Ishikawa (cell line): ENCODE measurements around the gene CLNK.

Experiments
- EP300 ChIP-seq: IDR thresholded peaks from 2 replicates; pipeline ENCODE4 v1.6.1; 2012; ENCODE audit warnings: borderline replicate concordance
- FOXM1 ChIP-seq: IDR thresholded peaks from 2 replicates; pipeline ENCODE4 v1.6.1; 2012; ENCODE audit warnings: low read depth, borderline replicate concordance
- RAD21 ChIP-seq: IDR thresholded peaks from 2 replicates; pipeline ENCODE4 v1.6.1; 2012; ENCODE audit warnings: low read depth
- TAF1 ChIP-seq: IDR thresholded peaks from 2 replicates; pipeline ENCODE4 v1.6.1; 2012; ENCODE audit warnings: low read depth, mild to moderate bottlenecking
- TEAD4 ChIP-seq: IDR thresholded peaks from 2 replicates; pipeline ENCODE4 v1.6.1; 2012
- YY1 ChIP-seq: IDR thresholded peaks from 2 replicates; pipeline ENCODE4 v1.6.1; 2012; ENCODE audit warnings: low read depth
- TF ChIP-seq, protein P1 (sequence below): IDR thresholded peaks from 2 replicates; pipeline ENCODE4 v1.6.1; 2012; ENCODE audit warnings: low read depth, mild to moderate bottlenecking
- TF ChIP-seq, protein P2 (sequence below): IDR thresholded peaks from 2 replicates; pipeline ENCODE4 v1.6.1; 2012

GRCh38 chr4:10698172-10698571, 13.6 kb upstream of the CLNK start:
- TF ChIP-seq RAD21 (no peak), YY1 (no peak), FOXM1 (no peak), TEAD4 (no peak), EP300 (no peak), TAF1 (no peak)
- TF ChIP-seq, protein P1, sequence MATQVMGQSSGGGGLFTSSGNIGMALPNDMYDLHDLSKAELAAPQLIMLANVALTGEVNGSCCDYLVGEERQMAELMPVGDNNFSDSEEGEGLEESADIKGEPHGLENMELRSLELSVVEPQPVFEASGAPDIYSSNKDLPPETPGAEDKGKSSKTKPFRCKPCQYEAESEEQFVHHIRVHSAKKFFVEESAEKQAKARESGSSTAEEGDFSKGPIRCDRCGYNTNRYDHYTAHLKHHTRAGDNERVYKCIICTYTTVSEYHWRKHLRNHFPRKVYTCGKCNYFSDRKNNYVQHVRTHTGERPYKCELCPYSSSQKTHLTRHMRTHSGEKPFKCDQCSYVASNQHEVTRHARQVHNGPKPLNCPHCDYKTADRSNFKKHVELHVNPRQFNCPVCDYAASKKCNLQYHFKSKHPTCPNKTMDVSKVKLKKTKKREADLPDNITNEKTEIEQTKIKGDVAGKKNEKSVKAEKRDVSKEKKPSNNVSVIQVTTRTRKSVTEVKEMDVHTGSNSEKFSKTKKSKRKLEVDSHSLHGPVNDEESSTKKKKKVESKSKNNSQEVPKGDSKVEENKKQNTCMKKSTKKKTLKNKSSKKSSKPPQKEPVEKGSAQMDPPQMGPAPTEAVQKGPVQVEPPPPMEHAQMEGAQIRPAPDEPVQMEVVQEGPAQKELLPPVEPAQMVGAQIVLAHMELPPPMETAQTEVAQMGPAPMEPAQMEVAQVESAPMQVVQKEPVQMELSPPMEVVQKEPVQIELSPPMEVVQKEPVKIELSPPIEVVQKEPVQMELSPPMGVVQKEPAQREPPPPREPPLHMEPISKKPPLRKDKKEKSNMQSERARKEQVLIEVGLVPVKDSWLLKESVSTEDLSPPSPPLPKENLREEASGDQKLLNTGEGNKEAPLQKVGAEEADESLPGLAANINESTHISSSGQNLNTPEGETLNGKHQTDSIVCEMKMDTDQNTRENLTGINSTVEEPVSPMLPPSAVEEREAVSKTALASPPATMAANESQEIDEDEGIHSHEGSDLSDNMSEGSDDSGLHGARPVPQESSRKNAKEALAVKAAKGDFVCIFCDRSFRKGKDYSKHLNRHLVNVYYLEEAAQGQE = no peak
- TF ChIP-seq, protein P2, sequence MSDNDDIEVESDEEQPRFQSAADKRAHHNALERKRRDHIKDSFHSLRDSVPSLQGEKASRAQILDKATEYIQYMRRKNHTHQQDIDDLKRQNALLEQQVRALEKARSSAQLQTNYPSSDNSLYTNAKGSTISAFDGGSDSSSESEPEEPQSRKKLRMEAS = no peak
